ENCODE results near the gene TRABD2A.

Gene TRABD2A

DNA sequence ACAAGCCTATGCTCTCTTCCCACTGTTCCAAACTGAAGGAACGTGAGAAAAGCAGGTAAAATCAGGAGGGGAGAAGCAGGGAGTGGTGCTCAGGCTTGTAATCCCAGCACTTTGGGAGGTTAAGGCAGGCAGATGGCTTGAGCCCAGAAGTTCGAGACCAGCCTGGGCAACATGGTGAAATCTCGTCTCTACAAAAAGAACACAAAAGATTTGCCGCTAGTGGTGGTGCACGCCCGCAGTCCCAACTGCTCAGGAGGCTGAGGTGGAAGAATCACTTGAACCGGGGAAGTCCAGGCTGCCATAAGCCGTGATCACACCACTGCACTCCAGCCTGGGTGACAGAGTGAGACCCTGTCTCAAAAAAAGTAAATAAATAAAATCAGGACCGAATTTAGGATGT, 23.3 kb upstream of the TRABD2A start:
- DNase-seq, result no peak

DNA sequence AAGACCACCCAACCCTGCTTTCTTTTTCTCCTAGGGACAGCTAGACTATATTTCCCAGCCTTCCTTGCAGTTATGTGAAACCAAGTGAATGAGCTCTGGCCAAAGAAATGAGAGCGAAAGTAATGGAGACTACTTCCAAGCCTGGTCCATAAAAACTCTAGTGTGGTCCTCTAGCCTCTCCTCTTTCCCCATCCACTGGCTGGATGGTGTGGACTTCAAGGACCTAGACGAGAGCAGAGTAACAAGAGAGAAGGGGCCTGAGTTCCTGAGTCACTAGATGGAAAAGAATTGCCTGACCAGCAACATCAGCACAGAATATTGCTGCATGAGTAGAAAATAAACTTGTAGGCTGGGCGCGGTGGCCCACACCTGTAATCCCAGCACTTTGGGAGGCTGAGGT, 21.6 kb upstream of the TRABD2A start:
- DNase-seq, result no peak

DNA sequence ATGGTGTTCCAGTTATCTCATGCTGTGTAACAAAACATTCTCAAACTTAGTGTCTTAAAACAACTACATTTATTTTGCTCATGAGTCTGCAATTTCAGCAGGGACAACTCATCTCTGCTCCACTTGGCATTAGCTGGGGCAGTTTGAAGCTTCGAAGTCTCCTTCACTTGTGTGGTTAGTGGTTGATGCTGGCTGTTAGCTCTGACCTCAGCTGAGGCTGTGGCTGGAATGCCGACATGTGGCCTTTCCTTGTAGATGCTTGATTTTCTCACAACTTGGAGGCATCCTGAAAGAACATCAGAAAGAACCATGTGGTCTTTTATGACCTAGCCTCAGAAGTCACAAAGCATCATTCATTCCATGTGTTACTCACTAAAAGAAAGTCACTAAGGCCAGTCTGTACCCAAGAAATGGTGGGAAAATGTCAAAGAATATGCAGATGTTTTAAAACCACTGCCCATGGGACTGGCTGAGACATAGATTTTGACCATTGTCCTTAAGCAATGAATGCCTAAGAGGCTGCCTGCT, 20.8 kb upstream of the TRABD2A start:
- DNase-seq, result no peak

DNA sequence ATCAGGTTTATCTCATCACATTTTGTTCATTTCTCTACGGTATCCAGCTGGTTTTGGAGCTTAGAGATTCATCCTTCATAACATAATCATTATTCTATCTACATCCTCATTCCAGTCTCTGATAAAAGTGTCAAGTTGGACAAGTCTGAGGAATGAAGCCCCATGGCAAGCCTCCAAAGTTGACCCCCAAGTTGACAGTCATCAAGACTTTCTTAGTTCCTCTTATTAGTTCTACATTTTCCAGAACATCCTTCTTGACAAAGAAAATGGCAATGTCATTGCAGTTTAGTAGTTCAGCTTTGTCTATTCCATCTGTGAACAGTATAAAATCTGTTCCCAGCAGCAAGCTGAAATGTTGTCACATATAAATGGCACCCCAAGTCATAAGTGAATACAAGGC, 20.1 kb upstream of the TRABD2A start:
- DNase-seq, result no peak

- no peak for DNase-seq
Observed at GRCh38 chr2:84899304-84900204, 18.7 kb upstream of the TRABD2A start.

DNA sequence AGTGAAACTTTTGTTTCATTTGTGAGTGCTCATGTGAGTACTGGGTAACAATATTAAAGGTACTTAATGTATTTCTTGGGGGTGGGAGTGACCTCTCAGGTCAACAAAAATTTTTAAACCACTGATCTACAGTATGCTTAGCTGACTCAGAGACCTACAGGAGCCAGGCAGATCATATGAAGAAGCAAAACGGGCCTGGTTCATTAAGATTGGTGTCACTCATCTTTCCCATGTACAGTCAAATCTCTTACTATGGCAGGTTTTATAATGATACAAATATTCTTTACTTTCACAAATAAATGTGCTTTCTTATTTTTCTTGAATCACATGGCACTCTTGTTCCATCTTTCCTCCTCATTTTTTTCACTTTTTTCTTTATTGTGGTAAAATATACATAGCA, 16.9 kb upstream of the TRABD2A start:
- no peak for DNase-seq

- DNase-seq, result no peak
Observed at GRCh38 chr2:84896567-84896966, 15.7 kb upstream of the TRABD2A start.

DNA sequence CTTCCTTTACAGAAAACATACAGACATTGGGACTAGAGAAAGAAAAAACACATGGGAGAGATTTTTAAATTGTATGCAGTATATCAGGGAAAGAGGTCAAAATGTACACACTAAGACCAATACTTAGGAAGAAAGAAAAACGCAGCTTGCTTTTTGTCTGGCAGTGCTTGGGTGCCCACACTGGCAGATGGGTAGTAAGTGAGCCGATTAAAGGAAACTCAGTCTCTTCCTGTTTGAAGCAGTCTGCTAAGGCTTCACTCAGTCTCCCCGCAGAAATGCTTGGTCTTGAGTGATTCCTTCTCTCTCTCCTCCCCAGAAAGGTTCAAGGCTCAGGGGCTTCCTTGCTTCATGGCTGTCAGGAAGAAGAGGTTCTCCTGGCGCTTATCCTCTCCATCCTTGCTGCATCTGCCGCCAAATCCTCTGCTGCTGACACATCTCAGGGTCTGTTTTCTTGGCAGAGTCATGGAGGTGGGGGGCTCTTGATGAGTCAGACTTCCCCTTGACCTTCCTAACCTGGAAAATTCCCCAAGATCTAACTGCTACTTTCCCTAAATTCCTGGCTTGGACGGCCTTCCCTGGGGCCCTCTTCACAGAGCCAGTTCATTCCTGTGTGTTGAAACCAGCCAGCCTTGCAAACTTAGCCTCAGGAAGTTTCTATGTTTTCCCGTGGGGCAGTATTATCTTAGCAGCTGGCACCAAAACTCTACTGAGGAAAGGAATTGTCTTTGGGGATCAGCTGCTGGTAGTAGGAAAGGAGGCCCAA, 14.1 kb upstream of the TRABD2A start:
- DNase-seq, result no peak

DNA sequence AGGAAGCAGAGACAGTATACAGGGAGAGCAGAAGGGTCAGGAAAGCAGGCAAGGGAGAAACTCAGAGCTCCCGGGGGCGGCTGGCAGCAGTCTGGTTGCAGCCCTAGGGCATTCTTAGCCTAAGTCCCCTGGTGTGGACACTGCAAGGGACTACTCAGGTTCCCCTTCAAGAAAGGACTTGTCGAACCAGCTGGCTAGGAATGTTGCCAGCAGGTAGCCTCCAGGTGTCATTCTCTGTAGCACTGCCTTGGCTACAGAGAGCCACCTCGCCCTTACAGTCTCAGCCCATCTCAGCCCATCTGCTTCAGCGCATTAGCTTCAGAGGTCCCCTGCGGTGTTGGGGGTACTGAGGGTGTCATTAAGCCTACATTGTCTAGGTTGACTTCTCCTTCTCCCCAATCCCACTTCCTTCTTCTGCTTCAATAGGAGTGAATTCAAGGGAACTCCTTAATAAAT, 13.3 kb upstream of the TRABD2A start:
- no peak for DNase-seq

- no peak for DNase-seq
Observed at GRCh38 chr2:84891355-84892010, 10.6 kb upstream of the TRABD2A start.

DNA sequence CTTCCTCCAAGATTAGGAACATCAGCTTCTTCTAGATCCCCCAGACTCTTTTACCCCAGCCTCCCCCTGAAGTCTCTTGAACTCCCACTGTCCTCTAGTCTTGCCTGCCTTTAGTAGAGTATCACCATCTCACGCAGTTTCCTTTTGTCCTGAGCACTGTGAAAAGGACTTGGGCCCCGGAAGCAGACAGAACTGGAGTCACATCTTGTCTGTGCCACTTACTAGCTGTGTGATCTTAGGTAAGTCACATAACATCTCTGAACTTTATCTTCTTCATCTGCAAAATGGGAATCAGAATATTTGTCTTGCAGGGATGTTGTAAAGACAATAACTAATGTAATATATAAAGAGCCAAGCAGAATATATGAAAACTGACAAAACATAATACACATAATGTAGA, 8.4 kb upstream of the TRABD2A start:
- DNase-seq, result no peak

GRCh38 chr2:84888401-84889276, 7.8 kb upstream of the TRABD2A start:
- DNase-seq, result no peak

DNA sequence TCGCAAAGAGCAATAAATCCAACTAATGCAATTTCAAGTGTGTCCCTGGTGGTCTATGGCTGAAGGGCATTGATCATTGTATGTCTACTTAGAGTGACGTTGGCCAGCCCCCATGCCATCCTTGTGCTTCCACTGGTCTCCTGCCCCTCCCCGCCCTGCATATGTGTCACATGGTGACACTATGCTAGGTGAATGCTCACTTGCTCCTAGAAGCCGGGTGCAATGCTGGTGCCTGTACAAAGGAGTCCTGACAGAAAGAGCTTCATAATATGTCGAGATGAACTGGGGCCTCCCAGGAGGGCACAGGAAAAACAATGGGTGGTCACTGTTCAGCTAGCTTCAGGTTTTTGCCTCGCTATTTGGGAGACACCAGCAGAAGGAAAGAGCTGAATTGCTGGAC, 5.9 kb upstream of the TRABD2A start:
- no peak for DNase-seq

- DNase-seq, result no peak
Observed at GRCh38 chr2:84885111-84885510, 4.2 kb upstream of the TRABD2A start.

GRCh38 chr2:84884449-84884848, 3.6 kb upstream of the TRABD2A start:
- no peak for DNase-seq

- no peak for DNase-seq
Observed at GRCh38 chr2:84882775-84883550, 2.1 kb upstream of the TRABD2A start.

DNA sequence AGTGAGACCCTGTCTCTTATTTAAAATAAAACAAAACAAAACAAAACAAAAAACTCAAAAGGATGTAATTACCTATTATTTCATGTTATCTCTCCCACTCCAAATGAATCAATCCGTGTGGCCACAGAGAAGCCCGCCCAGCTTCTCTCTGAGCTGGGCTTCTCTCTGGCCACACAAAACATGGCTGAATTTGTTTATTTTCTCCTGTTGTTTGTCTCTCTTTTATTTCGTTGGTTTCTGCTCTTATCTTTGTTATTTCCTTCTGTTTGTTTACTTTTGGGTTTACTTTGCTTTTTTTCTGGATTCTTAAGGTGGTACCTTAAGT, 1.5 kb upstream of the TRABD2A start:
- no peak for DNase-seq

DNA sequence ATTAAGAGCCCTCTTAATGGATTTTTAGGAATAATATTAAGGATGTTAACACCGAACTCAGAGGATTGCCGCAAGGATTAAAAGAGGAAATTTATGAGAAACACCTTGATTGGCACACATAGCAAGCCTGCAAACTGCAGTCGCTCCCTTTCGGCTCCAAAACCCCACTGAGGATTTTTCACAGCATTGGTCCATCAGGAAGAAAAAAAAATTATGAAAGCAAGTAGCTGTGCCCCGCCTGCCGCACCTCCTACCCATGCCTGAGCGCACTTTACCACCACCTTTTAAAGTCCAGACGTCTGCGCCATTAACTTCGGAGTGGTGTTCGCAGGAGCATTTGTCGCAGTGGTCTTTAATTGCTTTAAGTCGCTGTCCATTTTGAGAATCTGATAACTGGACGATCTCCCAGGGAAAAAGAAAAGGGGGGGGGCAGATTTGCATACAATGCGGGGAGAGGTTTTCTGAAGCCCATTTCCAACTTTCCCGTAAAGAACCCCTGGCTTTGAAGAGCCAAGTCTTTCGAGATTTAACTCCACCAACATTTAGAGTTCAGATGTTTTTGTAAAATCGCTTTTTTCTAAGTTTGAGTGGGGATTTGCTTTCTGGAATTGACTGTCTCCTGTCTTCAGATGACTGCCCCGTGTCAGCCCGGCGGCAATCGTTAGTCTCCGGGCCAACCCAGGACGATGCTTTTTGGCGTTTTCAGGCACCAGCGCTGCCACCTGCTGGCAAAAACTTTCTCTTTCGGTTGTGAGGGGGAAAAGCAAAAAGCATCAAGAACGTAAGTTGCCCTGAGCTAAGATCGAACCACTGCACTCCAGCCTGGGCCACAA, 913 bp upstream of the TRABD2A start:
- DNase-seq, result peak; percentile 73

DNA sequence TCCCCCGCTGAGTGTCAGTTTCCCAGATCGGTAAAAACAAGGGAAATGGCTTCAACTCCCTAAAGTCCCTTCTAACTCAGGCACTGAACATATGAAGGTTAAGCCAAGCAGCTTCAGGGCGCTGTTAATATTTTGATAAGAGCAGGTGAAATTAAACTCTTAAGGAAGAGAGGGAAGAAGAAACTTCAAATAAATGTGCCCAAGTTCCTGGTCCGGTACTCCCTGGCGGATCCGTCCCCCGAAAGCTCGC, 564 bp downstream of the TRABD2A start:
- no peak for DNase-seq

DNA sequence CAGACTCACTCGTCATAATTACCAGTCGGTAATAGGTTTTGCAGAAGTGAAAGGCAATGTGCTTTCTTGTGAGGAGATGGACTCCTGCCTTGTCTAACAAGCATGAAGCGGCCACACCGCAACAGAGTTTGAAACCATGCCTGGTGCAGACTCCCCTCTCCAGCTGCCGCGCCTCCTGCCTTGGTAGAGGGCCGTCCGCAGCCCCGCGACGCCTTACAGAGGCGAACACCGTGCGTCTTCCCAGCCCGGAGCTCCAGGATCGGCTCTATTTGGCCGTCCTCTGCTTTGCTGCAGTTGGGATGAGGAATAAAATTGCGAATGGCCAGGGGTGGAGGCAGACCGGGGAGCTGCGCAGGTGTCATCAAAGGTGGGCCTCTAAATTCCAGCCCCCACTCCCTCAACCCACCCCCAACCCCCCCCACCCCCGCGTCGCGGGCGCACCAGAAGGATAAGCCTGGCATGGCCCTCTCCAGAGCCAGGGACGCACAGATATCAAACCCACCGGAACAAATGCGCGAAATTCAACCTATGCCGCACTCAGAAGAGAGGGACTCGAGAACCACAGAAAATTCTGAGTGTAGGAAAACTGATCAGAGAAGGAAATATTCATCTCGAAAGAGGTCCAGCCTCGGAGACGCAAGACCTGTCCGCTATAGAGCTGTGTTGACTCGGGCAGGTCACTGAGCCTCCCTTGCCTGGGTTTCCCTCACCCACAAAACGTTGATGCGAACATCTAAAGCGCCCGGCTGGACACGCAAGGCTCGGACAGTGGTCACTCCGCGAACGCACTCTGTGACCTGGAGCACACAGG, 1.1 kb downstream of the TRABD2A start:
- no peak for DNase-seq
